GM12878 (cell line): ENCODE measurements around the gene ICAM4.

ENCODE experiments used
- CEBPB ChIP-seq, 2 experiments: fragments of 150-350 bp in 1 of 2; IDR thresholded peaks; 2 replicates each; pipeline ENCODE4 v1.6.1; 2012 to 2014; ENCODE audit warnings: low read depth in 2 of 2, low read length in 2 of 2, borderline replicate concordance in 1 of 2, inconsistent platforms in 1 of 2
- CHD2 ChIP-seq: IDR thresholded peaks from 2 replicates; pipeline ENCODE4 v1.6.1; 2011; ENCODE audit warnings: low read depth, low read length, improper control_type of control experiment, borderline replicate concordance
- CREM ChIP-seq: IDR thresholded peaks from 2 replicates; pipeline ENCODE4 v1.6.1; 2014; ENCODE audit warnings: antibody characterized with exemption, low read depth
- CTCF ChIP-seq, 3 experiments: IDR thresholded peaks in 2 of 3; conservative IDR thresholded peaks in 1 of 3; 2 replicates each; pipeline ENCODE4 v1.5.1; 2011; ENCODE audit warnings: low read depth in 3 of 3, low read length in 3 of 3, mild to moderate bottlenecking in 3 of 3, control low read depth in 2 of 3, moderate library complexity in 2 of 3, inconsistent platforms in 1 of 3, mixed read lengths in 1 of 3; ENCODE audit not compliant: control insufficient read depth in 2 of 3, insufficient read depth in 1 of 3; ENCODE audit errors: extremely low read depth in 1 of 3
- FOXK2 ChIP-seq: fragments of 450-650 bp; IDR thresholded peaks from 2 replicates; pipeline ENCODE4 v1.6.1; 2017; ENCODE audit warnings: mild to moderate bottlenecking, moderate library complexity
- GABPA ChIP-seq: IDR thresholded peaks from 2 replicates; pipeline ENCODE4 v1.6.1; 2014; ENCODE audit warnings: antibody characterized with exemption, low read depth, mild to moderate bottlenecking, inconsistent platforms
- NFIC ChIP-seq: IDR thresholded peaks from 2 replicates; pipeline ENCODE4 v1.6.1; 2012; ENCODE audit warnings: low read depth, mild to moderate bottlenecking, inconsistent platforms, low read length, moderate library complexity
- SUZ12 ChIP-seq: fragments of 200-600 bp; sonication (generic); IDR thresholded peaks from one replicate; pipeline ENCODE4 v1.6.1; 2018; ENCODE audit warnings: antibody characterized with exemption, mild to moderate bottlenecking; ENCODE audit not compliant: unreplicated experiment
- TARDBP ChIP-seq: IDR thresholded peaks from 2 replicates; pipeline ENCODE4 v1.6.1; 2016; ENCODE audit warnings: borderline replicate concordance
- TF ChIP-seq, protein P1 (sequence below): fragments of 450-650 bp; IDR thresholded peaks from 2 replicates; pipeline ENCODE4 v1.6.1; 2016; ENCODE audit warnings: mild to moderate bottlenecking

DNA sequence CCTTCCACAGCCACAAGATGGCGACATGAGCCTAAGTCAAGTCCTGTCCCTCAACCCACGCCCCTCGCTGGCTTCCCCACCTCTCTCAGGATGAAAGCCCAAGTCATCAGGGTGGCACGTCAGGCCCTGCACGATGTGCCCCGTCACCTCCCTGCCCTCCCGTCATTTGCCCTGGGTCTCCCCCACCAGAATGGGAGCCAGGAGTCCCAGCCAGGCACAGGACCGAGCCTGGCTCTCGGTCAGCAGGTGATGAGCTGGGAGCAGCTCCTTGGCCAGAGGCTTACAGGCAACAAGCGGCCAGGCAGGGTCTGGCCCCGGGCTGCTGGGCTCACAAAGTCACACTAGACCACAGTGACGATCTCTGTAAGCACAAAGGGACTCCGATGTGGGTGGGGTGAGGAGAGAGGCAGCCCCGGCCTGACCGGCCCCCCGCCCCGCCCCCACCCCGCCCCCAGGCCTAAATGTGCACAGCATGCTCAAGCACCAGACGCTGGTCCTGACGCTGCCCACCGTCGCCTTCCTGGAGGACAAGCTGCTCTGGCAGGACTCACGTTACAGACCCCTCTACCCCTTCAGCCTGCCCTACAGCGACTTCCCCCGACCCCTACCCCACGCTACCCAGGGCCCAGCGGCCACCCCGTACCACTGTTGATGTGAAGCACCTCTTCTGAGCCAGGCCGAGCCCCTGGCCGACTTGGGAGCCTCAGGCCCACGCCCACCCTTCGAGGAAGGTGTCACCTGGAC, 27.4 kb upstream of the ICAM4 start:
- TF ChIP-seq CTCF (IDR thresholded peaks at IDR 0.05 in 2 of 3, conservative IDR thresholded peaks at IDR 0.05 in 1 of 3; ENCODE audit: control insufficient read depth in 2 of 3, extremely low read depth in 1 of 3, insufficient read depth in 1 of 3, low read depth in 3 of 3, low read length in 3 of 3) (peak; percentile 71 to 75 (median 73)), TARDBP (no peak), CEBPB (IDR thresholded peaks at IDR 0.05; ENCODE audit: borderline replicate concordance in 1 of 2, low read depth in 2 of 2, low read length in 2 of 2) (no peak), NFIC (no peak), SUZ12 (no peak), FOXK2 (no peak), CREM (no peak), GABPA (no peak), CHD2 (no peak)
- TF ChIP-seq, protein P1, sequence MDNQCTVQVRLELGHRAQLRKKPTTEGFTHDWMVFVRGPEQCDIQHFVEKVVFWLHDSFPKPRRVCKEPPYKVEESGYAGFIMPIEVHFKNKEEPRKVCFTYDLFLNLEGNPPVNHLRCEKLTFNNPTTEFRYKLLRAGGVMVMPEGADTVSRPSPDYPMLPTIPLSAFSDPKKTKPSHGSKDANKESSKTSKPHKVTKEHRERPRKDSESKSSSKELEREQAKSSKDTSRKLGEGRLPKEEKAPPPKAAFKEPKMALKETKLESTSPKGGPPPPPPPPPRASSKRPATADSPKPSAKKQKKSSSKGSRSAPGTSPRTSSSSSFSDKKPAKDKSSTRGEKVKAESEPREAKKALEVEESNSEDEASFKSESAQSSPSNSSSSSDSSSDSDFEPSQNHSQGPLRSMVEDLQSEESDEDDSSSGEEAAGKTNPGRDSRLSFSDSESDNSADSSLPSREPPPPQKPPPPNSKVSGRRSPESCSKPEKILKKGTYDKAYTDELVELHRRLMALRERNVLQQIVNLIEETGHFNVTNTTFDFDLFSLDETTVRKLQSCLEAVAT = no peak
